ENCODE data around the gene MAP3K14. TPM values are rescaled to one million over a fixed set of nuclear protein-coding genes. Genes with fewer than 3 reads are reported as not detected.

MAP3K14 gene
- total RNA-seq, 1 experiment from 2014 or later = 13.2 TPM

DNA sequence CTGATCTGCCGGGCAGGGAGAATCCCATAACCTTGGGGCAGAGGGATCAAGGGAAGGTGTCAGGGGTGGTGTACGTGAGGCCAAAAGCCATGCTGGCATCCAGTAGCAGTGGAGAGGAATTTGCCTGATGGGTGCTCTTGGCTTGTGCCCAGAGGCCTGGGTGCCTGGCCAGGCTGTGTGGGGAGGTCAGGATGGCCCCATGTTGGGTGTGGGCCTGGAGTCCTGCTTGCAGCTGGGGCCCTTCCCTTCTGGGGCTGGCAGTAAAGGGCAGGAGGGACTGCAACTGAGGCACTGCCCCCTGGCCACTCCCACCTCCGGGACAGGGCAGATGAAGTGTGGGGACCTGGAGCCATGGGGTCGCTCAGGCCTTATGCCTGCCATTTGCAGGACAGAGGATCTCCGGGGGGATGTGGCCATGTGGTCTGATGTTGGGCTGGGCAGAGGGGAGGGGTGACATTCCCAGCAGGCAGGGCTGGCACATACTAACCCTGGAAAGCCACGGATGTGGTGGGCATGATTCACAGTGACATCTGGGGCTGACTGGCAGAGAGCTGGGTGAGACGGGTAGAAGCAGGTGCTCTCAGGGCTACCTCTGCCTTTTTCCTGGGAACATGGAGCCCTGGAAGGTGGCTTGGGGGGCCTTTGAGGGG is 91.6 kb downstream of the MAP3K14 start:
- peak; percentile 93 for DNase-seq (ENCODE audit: low read depth)

DNA sequence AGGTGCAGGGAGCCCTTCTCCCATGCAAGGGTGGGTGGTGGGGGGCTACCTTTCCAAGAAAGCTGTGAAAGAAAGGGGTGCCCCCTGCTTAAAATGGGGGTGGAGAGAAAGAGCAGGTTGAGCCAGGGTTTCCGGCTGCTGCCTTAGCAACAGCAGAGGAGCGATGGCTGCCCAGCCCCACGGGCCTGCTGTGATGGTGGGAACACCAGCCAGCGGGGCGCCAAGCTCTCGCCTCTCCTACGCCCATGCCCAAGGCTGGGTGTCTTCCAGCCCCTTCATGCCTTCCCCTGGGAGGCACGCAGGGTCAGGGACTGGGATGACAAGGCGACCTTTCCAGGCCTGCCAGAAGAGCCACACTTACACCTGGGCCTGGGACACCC is 92.2 kb downstream of the MAP3K14 start:
- DNase-seq (ENCODE audit: low read depth) = no peak

DNA sequence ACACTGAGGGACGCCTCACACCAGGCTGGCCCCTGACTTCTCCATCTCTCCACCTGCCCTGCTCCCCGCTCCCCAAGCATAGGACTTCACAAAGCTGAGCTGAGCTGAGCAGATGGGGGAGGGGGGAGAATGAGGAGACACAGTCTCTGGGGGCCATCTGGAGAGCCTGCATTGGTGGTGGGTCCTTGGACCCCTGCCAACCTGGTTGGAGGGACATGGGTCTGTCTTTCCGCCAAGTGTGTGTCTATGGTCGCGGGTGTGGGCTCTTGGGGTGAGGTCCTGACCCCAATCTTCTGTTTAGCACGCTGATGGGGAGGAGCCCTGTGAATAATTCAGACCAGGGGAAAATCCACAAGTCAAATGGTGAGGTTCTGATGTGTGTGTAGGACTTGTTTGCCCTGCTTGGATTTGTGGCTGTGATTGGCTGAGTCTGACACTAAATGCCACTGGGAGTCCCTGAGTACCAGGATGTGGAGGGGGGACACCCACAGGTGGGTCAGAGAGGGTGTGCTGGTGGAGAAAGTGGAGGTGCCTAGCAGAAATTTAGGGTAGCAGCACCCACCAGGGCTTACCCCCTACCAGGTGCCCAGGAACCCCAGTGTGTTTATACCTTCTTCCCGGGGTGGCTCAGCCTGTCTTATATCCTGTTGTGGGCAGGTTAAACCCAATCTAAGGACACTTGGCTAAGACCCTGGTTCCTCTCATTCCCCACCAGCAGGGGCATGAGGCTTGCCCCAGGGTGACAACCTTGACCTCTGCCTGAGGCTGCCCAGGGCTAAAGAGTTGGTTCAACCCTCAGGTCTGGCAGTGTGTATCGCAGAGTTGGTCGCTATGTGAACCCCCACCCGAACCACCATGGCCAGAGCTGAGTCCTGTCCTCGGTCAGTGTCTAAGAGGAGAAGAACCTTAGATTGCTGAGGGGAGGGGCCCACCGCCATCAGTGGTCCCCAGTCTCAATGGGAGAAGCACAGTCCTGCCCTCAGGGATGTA is 93.0 kb downstream of the MAP3K14 start:
- DNase-seq (ENCODE audit: low read depth) = no peak

DNA sequence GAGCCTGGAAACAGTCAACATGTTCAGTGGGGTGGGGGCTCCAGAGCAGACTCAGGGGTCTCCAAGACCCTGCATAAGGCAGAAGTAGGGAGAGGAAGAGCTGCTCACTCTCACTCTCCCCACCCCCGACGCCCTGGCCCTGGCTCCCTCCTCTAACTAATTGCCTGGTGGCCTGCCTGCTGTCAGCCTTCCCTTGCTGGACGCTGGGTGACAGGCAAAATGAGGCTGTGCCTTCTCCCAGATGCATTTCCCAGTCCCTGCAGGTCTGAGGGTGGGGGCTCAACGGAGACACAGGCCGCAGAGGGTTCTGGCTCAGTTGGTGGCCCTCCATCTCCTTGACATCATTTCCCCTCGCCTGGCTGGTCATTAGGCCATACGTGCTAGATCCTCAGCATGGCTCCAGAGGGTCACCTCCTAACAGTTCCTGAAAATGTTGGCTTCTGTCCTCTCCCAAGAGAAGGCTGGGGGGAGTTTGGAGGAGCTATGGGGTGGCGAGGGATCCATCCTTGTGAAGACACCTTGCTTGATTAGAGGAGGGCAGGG is 93.8 kb downstream of the MAP3K14 start:
- DNase-seq (ENCODE audit: low read depth) = no peak

DNA sequence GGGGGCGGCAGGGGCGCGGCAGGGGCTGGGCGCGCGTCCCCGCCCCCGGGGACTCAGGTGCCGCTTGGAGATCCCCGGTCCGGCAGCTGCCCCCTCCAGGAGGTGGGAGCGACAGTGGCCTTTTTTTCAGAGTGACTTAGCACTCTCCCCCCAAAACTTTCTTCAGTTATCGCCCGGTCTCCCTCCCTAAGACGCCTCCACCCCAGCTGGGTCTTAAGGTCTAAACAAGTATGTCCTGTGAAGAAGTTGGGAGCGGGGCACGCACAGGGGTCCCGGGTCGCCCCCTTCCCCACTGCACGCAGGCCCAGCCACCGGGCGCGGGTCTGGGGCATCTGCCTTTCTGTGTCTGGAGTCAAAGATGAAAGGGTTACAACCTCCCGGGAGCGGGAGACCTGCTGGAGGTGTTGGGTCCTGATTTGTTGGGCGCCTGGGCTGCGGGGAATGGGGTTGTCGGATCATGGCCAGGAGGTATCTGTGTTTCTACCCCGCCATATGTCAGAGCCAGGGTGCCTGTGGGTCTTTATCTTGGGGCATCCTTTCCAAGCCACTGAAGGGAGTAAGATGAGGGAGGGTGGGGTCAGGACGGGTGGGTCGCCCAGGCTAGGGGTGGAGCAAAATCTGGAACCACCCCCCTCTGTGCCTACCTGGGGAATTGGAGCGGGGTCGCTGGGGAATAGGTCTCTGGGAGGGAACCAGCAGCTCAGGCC is 94.4 kb downstream of the MAP3K14 start:
- no peak for DNase-seq (ENCODE audit: low read depth)

DNA sequence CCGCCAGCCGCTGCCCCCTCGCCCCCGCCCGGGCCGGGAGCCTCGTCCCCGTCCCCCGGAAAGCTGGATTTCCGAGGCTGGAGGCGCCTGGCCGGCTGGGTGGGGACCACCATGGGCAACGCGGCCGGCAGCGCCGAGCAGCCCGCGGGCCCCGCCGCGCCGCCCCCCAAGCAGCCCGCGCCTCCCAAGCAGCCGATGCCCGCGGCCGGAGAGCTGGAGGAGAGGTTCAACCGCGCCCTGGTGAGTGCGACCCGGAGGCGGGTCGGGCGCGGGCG is 94.9 kb downstream of the MAP3K14 start:
- DNase-seq (ENCODE audit: low read depth) = no peak

DNA sequence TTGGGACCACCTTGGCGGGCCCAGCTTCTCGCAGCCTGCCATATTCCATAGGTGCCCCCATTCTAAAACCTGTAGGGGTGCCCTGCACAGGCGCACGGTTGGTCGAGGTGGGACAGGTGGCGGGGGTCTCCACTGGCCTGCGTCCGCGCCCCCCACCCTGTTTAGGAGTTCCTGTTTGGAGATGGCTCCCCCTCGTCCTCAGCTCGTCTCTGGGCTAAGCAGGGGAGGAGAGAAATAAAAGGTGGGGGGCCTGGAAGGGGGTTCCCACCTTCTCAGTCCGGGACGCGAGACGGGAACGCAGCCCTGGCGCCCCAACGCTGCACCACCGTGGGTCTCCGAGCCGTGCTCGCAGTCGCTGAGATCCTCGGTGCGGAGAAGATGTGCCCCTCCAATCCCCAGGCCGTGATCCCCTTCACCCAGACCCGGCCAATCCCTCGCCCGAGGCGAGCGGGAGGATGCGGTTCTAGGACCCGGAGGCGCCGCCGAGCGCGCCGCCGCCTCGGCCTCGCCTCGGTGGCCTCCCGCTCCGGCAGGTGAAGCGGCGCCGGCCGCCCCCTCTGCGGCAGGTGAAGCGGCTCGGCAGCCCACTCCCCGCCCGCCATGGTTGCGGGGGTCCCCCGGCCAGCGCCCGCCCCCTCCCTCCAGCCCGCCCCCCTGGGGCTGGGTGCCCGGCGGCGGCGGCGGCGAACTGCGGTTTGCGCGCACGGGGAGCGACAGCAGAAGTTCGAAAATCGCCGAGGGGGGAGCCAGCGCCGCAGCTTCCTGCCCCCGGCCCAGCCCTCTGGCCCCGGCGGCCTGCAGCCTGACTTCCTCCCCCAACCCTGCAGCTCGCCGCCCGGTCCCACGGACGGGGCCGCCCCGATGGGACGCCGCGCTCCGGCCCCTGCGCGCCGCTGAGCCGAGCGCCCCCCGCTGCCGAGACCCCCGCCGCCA is 95.5 kb downstream of the MAP3K14 start, which contains the start of gene FMNL1:
FMNL1 (plus strand) TSS at position 805 of the 933 bp plus-strand sequence. CDS start 240 bp downstream, outside the sequence.
- DNase-seq (ENCODE audit: low read depth) = no peak

DNA sequence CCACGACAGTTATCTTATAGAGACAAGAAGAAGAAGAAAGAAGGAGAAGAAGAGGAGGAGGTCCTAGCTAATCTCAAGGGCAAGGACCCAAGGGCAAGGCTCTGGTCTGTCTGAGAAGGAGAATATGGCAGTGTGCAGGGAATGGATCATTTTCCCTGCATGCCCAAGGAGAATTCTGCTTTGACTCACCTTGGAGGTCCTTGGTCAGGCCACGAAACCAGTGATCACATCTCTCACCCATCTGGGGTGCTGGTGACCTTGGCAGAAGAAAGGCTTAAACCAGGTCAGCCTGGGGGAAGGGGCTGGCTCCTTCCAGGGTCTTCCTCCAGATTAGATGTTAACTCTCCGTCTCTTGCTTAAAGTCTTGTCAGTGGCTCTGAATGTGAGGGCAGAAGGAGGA is 96.7 kb downstream of the MAP3K14 start:
- no peak for DNase-seq (ENCODE audit: low read depth)

DNA sequence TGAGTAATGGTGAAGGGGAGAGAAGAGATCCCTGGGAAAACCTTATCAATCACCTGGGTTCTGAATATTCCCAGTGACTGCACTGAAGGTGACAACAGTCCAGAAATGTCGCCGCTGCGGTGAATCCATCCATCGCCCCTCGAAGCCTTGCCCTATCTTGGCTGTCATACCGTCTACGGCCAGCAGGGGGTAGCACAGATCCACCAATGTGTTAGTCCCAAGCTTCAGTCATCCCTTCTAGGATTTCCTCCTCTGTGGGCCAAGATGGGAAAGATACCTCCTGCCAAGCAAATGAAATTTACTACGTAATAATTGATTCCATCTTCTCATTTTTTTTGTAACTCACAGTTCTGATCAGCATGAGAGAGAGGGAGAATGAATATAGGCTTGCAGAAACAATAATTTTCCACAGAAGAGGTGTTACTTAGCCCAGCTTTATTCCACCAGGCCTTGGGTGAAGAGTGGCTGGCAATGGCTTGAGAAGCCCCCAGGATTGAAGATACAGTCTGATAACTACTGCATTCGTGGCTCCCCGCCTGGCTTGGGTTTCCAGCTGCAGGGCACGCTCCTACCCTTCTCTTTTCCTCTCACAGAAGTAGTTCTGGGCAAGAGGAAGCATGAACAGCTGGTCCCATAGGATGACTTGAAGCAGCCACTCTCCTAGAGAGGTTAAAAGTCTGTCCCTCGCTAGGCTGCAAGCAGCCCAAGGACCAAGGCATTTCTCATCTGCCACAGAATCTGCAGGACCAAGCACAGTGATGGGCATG is 97.7 kb downstream of the MAP3K14 start:
- peak; percentile 70 for DNase-seq (ENCODE audit: low read depth)

Other genes starting within 250 kb of the MAP3K14 start
- 56.2 and 63.9 TPM in 2 replicates for gene PLCD3, start 184.5 kb downstream of the MAP3K14 start, total RNA-seq (2014; rRNA removed; shearing (Covaris generic))
- 3.4 and 3.5 TPM in 2 replicates for gene ACBD4, start 181.3 kb downstream of the MAP3K14 start, total RNA-seq (2014; rRNA removed; shearing (Covaris generic))
- 17.9 and 45.7 TPM in 2 replicates for gene HEXIM1, start 168.5 kb downstream of the MAP3K14 start, total RNA-seq (2014; rRNA removed; shearing (Covaris generic))
- gene HEXIM2, start 155.1 kb downstream of the MAP3K14 start, total RNA-seq (2014; rRNA removed; shearing (Covaris generic)) = 7.6 and 11.2 TPM in 2 replicates
- gene FMNL1, start 95.1 kb downstream of the MAP3K14 start, total RNA-seq (2014; rRNA removed; shearing (Covaris generic)) = 41.4 and 64.3 TPM in 2 replicates
- gene SPATA32, start 54.9 kb downstream of the MAP3K14 start, total RNA-seq (2014; rRNA removed; shearing (Covaris generic)) = not detected in 2 replicates
- gene ARHGAP27, start 115.8 kb upstream of the MAP3K14 start, total RNA-seq (2014; rRNA removed; shearing (Covaris generic)) = 10.2 and 11.4 TPM in 2 replicates
- gene PLEKHM1, start 173.7 kb upstream of the MAP3K14 start, total RNA-seq (2014; rRNA removed; shearing (Covaris generic)) = 13.2 and 16.4 TPM in 2 replicates

Data from HT1080 (cell line).